GM21717 (cell line): ENCODE data around the gene GFRA1.
"Not testable (repeated sequence)": the region's sequence is repeated elsewhere in the genome, so short reads cannot be mapped to it uniquely, and the experiment has no call there.

Experiments used
- ATAC-seq: cut with Tn5 transposase; IDR thresholded peaks from one replicate; pipeline ENCODE4 v1.9.1; 2021; ENCODE audit warnings: mild to moderate bottlenecking, moderate library complexity; ENCODE audit not compliant: unreplicated experiment

Gene GFRA1

DNA sequence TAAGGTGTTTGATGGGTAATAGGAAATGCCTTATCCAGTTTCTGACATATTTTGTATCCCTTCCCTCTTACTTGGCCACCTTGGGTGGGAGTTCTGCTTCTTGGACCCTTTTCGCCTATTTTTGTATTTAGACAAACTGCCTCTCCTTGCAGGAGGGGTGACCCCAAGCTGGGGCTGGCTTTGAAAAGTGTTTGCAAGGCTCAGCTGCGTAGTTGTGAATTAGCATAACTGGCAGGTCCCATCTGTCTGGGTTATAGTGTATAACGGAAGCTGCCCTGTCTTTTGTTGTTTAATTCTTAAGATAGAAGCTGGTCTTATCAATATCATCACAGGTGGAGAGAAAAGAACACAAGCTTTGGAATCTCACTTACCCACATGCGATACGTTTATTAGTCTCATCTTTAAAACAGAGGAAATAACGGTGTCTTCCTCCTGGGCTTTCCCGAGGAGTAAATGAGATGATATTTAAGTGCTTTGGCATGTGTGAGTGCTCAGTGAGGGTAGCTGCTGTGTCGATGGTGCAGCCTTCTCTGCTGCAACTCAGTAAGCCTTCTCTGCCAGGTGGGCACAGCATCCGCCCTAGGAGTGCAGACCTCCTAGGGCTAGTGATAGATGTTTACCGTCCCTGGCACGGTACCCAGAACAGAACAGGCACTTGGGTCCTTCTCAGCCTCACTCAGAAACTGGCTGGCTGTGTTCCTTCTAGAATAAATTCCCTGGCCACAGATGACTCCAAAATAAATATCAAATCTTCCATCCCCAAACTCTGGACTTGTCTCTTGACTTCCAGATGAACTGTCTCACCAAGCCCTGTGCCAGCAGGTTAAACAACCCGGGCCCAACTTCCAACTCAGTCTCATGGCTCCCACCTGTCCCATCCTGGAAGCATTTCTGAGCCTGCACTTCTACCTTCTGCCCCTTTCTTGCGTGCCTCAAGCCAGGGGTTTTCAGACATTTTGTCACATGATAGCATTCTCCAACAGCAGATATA lies 227.3 kb downstream of the GFRA1 start:
- ATAC-seq = no peak

- no peak for ATAC-seq
These were observed 228.2 kb downstream of the GFRA1 start for GRCh38 chr10:116044801-116045248.

GRCh38 chr10:116043861-116044260 lies 229.1 kb downstream of the GFRA1 start:
- no peak for ATAC-seq

DNA sequence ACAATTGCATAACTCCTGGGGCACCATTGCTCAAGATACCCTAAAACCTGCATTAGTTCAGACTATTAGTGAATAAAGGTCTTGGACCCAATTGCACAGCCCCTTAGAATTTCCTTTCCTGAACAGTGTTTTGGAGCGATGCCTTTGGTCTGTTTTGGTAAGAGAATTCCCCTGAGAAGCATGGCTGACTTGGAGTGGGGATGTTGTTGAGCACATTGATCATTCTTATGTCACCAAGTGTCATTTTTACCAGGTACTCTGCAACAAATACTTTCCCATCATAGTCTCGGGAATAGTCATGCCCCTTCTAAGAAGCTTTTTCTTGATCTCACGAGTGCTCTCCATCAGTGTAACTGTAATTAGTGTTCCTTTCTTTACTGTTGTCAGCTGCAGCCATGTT lies 229.7 kb downstream of the GFRA1 start:
- ATAC-seq = no peak

GRCh38 chr10:116041948-116042347 lies 231.1 kb downstream of the GFRA1 start:
- ATAC-seq = no peak

- no peak for ATAC-seq
These were observed 233.4 kb downstream of the GFRA1 start for GRCh38 chr10:116039612-116040011.

GRCh38 chr10:116038259-116038658 lies 234.7 kb downstream of the GFRA1 start:
- no peak for ATAC-seq

- not testable (repeated sequence) for ATAC-seq
These were observed 237.6 kb downstream of the GFRA1 start for GRCh38 chr10:116035406-116035805.

- no peak for ATAC-seq
These were observed 242.4 kb downstream of the GFRA1 start for GRCh38 chr10:116030576-116030975.

DNA sequence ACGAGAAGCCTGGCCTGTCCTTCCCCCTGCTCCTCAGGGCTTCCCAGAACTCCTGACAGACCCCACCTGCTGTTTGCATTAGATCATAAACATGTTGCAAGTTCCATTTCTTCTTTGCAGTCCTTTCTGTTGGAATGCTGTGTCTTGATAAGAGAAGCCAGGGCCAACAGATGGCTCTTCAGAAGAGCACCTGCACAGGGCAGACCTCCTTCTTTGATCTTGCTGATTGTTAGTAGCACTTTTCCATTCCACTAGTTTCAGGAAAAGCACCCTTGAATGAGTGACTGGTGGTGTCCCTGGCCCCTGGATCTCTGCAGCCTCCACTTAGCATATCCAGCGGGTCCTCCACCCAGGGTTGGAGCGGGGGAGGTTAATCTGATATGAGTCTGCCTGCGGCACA lies 243.2 kb downstream of the GFRA1 start:
- ATAC-seq = no peak

DNA sequence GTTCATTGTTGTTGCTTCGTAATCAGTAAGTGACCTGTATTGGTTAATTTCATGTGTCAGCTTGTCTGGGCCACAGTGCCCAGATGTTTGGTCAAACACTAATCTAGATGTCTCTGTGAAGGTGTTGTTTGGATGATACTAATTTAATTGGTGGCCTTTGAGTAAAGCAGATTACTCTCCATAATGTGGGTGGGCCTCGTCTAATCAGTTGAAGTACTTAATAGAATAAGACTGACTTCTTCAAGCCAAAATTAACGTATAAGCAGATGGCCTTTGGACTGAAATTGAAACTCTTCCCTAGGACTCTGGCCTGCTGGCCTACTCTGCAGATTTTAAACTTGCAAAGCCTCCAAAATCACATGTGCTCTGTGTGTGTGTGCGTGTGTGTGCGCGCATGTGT lies 245.7 kb downstream of the GFRA1 start:
- no peak for ATAC-seq

- no peak for ATAC-seq
These were observed 246.3 kb downstream of the GFRA1 start for GRCh38 chr10:116026725-116027124.

DNA sequence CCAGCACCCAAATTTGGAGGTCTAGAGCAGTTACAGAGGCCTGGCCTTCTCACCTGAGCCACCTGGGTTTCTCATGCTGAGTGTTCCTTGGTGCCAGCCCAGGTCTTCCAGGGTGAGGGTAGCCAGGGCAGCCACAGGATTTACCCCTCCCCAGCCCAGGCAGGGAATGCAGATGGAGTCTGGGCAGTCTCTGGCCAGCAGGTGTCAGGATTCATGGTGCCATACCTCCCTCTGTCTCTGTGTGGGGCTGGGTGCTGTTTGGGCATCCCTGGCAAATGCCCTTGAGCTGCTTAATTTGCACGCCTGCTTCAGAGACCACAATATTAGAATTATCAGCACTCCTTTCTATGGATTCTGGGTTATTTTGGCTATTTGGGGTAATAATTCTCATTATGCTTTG lies 246.7 kb downstream of the GFRA1 start:
- no peak for ATAC-seq

DNA sequence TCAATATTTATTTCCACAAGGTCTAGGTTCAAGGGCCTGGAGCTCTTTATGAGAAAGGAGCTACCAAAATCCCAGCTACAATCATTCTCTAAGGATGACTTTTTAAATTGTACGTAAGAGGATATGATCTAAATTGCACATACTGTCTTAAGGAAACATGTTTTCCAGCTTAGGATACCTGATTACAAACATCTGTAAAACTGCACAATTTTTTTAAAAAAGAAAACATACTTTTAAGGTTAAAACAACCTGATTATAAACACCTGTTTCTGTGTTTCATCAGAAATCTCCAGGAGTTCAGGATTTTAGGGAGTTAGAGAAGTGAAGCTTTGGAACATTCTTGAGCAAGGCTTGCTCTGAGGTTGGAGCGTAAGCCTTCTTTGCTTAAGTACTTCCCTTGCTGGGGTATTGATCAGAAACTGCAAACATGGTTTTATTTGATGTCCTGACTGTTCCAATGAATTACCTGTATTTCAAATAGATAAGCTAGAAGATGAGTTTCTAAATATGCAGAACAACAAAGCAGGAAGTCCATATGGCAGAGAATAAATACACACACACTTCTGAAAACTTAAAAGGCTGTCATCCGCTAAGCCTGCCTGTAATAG lies 248.6 kb downstream of the GFRA1 start:
- no peak for ATAC-seq

GRCh38 chr10:116017405-116017804 lies 255.6 kb downstream of the GFRA1 start:
- no peak for ATAC-seq

GRCh38 chr10:116015583-116016333 lies 257.2 kb downstream of the GFRA1 start:
- no peak for ATAC-seq

- no peak for ATAC-seq
These were observed 258.0 kb downstream of the GFRA1 start for GRCh38 chr10:116014871-116015582.

DNA sequence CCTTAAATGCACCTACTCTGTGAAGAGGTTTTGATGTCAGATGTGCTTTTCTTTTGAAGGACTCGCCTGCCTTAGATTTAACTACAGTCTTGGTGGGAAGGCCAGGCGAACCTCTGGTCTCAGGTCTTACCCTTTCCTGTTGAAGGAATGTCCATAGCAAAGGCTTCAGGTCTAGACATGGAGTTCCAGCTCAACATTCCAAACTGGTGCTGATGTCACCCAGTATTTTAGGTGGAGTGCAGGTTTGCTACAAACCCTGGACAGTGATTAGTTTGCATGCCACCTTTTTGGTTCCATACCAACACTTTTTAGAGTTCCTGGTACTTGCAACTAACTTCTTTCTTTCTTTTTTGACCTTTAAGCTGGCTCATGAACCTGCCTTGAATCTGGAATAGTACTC lies 258.7 kb downstream of the GFRA1 start:
- ATAC-seq = no peak

- no peak for ATAC-seq
These were observed 261.1 kb downstream of the GFRA1 start for GRCh38 chr10:116011929-116012328.

- no peak for ATAC-seq
These were observed 265.6 kb downstream of the GFRA1 start for GRCh38 chr10:116007256-116007891.
